NCI-H1048 (cell line): Measurements from ENCODE around the gene DKK1.

Experiments
- DNase-seq: peaks from one replicate; lab custom pipeline; 2025; lab: John Stamatoyannopoulos, UW

Gene DKK1

DNA sequence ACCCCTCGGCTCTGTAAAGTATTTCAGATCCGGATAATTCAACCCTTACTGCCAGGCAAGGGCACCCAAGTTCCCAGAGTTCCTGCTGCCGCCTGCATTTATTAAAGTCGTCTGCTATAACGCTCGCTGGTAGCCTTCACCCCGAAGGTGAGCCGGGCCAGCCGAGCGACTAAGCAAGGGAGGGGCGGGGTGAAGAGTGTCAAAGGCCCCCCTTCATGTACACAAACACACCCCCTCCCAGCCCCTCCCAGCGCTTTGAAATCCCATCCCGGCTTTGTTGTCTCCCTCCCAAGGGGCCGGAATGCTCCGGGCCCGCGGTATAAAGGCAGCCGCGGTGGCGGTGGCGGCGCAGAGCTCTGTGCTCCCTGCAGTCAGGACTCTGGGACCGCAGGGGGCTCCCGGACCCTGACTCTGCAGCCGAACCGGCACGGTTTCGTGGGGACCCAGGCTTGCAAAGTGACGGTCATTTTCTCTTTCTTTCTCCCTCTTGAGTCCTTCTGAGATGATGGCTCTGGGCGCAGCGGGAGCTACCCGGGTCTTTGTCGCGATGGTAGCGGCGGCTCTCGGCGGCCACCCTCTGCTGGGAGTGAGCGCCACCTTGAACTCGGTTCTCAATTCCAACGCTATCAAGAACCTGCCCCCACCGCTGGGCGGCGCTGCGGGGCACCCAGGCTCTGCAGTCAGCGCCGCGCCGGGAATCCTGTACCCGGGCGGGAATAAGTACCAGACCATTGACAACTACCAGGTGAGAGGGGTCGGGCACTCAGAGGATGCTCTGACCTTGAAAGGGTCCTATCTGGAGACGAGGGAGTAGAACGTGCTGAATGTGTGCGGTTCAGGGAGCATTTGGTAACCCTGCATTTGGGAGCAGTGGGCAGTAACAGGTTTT is at the start of gene DKK1:
DKK1 (plus strand) TSS at position 349 of the 889 bp plus-strand sequence; CDS start at position 503, 154 bp downstream.
- DNase-seq = peak; percentile 25

GRCh38 chr10:52265131-52265926 is 48.8 kb upstream of the DKK1 start:
- DNase-seq = no peak

- no peak for DNase-seq
Observed at GRCh38 chr10:52266858-52267257, 47.2 kb upstream of the DKK1 start.

- DNase-seq = no peak
Observed at GRCh38 chr10:52268790-52269189, 45.3 kb upstream of the DKK1 start.

- DNase-seq = no peak
Observed at GRCh38 chr10:52269233-52269632, 44.8 kb upstream of the DKK1 start.

DNA sequence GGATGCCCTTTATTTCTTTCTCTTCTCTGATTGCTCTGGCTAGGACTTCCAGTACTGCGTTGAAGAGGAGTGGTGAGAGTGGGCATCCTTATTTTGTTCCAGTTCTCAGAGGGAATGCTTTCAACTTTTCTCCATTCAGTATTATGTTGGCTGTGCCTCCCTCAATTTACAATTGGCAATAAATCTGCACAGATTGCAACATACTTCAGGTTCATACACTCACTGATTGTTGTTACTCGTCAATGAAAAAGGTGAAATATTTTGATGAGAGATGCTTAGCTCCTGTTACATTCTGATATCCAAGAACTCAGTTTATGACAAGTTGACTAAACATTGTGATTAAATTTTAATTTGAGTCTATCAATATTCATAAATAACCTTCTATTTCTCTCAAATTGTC is 37.9 kb upstream of the DKK1 start:
- no peak for DNase-seq

GRCh38 chr10:52276986-52277385 is 37.1 kb upstream of the DKK1 start:
- no peak for DNase-seq

DNA sequence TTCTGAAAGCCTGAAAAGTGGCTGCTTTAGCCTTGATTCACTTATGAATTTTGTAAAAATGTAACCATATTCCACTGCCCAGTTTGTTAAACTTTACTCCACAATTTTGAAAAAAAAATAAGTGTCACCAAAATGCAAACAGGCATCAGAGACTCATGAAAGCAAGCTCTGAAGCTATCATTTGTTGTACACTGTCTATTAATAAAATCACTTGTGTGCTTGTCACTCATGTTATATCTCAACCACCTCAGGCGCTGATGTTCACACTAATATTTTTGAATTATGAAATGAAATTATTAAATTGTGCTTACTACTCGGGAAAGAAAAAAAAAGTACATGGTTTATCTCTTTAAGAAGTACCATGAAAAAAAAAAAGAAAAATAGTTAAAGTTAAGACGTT is 34.5 kb upstream of the DKK1 start:
- DNase-seq = no peak

GRCh38 chr10:52280051-52280450 is 34.0 kb upstream of the DKK1 start:
- DNase-seq = no peak

DNA sequence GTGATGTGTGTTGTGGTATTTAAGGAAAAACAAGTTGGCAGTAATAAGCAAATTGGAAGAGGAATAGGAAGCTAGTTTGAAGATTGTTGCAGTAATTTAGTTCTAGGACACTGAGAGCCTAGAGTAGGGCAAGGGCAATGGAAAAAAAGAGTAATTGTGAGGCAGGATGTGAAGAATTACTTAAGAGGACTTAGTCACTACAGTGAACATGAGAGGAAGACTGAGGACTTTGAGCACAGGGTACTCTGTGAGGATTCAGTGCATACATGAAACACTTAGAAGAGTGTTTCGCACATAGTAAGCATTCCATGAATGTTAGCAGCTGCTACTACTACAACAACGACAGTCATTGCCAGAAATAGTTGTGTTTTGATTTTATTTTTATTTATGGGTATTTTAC is 30.9 kb upstream of the DKK1 start:
- no peak for DNase-seq

- no peak for DNase-seq
Observed at GRCh38 chr10:52284416-52285013, 29.6 kb upstream of the DKK1 start.

- no peak for DNase-seq
Observed at GRCh38 chr10:52287866-52288265, 26.2 kb upstream of the DKK1 start.

GRCh38 chr10:52297747-52298146 is 16.3 kb upstream of the DKK1 start:
- no peak for DNase-seq

GRCh38 chr10:52300599-52301277 is 13.3 kb upstream of the DKK1 start:
- DNase-seq = no peak

GRCh38 chr10:52308251-52309031 is 5.6 kb upstream of the DKK1 start:
- no peak for DNase-seq

GRCh38 chr10:52312942-52313255 is 1.2 kb upstream of the DKK1 start:
- no peak for DNase-seq

- DNase-seq = no peak
Observed at GRCh38 chr10:52313256-52313932, 687 bp upstream of the DKK1 start.

- no peak for DNase-seq
Observed at GRCh38 chr10:52314822-52315552, 906 bp downstream of the DKK1 start.

- DNase-seq = no peak
Observed at GRCh38 chr10:52316001-52316400, 1.9 kb downstream of the DKK1 start.

GRCh38 chr10:52316500-52316899 is 2.4 kb downstream of the DKK1 start:
- DNase-seq = no peak
